GM10248 (cell line): ENCODE data around the gene HOXA11.

Experiments
- CTCF ChIA-PET: fragments of 300-600 bp; sonication (Branson Sonifier 250); formaldehyde crosslinking; extraction: SDS; loops from one replicate; lab custom pipeline; 2021; ENCODE audit warnings: antibody characterized with exemption; lab: Yijun Ruan, JAX
- POLR2A ChIA-PET: fragments of 350-650 bp; sonication (Branson Sonifier 250); formaldehyde crosslinking; extraction: SDS; loops from one replicate; lab custom pipeline; 2020; ENCODE audit warnings: antibody characterized with exemption; lab: Yijun Ruan, JAX
- DNase-seq: peaks from one replicate; pipeline ENCODE4 v3.0.0; 2012; ENCODE audit errors: extremely low spot score
- TF ChIP-seq, protein P1 (sequence below): IDR thresholded peaks from 2 replicates; pipeline ENCODE4 v1.5.1; 2012; ENCODE audit warnings: mild to moderate bottlenecking, low read depth; ENCODE audit errors: extremely low read depth, missing control alignments, control extremely low read depth

HOXA11 gene

DNA sequence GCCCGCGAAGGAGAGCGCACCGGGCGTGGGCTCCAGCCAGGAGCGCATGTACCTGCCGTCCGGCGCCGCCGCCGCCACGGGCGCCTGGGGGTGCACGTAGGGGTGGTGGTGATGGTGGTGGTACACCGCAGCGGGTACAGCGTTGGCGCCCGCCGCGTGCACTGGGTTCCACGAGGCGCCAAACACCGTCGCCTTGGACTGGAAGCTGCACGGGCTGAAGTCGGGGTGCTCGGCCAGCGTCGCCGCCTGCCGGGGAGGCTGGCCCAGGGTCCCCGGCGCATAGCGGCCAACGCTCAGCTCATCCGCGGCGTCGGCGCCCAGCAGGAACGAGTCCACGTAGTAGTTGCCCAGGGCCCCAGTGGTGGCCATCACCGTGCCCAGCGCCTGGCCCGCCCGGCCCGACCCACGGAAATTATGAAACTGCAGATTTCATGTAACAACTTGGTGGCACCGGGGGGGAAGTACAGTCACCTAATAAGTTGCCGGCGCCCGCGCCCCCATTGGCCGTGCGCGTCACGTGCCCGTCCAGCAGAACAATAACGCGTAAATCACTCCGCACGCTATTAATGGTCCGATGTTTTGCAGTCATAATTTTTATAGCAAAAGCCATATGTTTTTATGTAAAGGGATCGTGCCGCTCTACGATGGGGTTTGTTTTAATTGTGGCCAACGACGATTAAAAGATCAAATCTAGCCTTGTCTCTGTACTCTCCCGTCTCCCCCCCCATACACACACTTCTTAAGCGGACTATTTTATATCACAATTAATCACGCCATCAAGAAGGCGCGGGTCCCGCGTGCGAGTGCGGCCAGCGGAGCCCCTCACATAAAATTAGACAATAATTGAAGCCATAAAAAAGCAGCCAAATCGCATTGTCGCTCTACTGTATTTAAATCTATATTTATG is 19.7 kb downstream of the HOXA11 start, which contains the start of gene HOXA9:
HOXA9 (minus strand) TSS at position 449 of the 907 bp plus-strand sequence; CDS start at position 369, 80 bp downstream.
- DNase-seq = no peak
- CTCF ChIA-PET = interaction anchor here (1.2 to 3.4 kb wide), 2 partner anchors 31 to 92 kb away, joined by 4 to 11 read pairs; no protein-coding TSS in a partner anchor
- POLR2A ChIA-PET = no interaction called here

DNA sequence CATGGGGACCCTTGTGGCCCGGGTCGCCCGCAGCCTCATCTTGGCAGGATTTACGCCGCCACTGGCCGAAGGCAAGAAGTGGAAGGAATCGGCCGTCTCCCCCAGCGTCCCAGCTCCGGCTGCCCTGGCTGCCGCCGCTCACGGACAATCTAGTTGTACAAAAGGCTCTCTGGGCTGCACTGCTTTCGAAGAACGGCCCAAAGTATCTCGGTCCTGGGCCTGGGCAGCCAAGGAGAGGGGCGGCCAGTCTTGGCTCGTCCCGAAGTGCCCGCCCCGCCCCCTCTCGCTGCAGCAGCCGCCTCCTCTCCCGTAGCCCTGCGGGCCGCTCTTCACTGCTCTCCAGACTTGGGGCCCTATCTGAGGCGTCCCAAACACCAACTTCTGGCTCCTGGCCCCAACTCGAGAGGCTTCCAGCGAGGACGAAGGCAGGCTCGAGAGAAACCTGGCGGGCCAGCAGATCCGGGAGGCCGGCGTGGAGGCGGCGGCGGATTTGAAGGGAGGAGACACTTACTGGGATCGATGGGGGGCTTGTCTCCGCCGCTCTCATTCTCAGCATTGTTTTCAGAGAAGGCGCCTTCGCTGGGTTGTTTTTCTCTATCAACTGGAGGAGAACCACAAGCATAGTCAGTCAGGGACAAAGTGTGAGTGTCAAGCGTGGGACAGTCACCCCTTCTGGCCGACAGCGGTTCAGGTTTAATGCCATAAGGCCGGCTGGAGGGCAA is 20.5 kb downstream of the HOXA11 start:
- no peak for DNase-seq
- POLR2A ChIA-PET = no interaction called here
- CTCF ChIA-PET = interaction anchor here (3.4 kb wide), 1 partner anchor 31 kb away, joined by 11 read pairs; no protein-coding TSS in a partner anchor
- TF ChIP-seq, protein P1, sequence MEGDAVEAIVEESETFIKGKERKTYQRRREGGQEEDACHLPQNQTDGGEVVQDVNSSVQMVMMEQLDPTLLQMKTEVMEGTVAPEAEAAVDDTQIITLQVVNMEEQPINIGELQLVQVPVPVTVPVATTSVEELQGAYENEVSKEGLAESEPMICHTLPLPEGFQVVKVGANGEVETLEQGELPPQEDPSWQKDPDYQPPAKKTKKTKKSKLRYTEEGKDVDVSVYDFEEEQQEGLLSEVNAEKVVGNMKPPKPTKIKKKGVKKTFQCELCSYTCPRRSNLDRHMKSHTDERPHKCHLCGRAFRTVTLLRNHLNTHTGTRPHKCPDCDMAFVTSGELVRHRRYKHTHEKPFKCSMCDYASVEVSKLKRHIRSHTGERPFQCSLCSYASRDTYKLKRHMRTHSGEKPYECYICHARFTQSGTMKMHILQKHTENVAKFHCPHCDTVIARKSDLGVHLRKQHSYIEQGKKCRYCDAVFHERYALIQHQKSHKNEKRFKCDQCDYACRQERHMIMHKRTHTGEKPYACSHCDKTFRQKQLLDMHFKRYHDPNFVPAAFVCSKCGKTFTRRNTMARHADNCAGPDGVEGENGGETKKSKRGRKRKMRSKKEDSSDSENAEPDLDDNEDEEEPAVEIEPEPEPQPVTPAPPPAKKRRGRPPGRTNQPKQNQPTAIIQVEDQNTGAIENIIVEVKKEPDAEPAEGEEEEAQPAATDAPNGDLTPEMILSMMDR = no peak

More for the DNA sequence above, 19.7 kb downstream of the HOXA11 start, which contains the start of gene HOXA9:
- TF ChIP-seq, protein P1 = no peak

DNA sequence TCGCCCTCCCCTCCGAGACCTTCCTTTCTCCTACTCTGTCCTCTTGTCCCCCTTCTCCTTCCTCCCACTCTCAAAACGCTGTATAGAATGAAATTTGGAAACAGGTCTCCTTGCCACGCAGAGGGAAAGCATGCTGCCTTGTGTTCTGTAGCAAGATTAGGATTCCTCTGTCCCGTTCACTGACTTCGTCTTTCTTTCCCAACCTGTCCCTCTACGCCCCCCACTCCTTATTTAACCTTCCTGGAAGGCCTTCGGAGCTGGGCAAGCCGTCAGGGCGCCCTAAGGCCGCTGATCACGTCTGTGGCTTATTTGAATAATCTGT is 21.0 kb downstream of the HOXA11 start:
- POLR2A ChIA-PET = no interaction called here
- TF ChIP-seq, protein P1 = no peak
- CTCF ChIA-PET = interaction anchor here (3.4 to 3.8 kb wide), 3 partner anchors 13 to 795 kb away, joined by 11 to 59 read pairs (median 52); partner anchors contain the start of gene HOXA3
- no peak for DNase-seq

DNA sequence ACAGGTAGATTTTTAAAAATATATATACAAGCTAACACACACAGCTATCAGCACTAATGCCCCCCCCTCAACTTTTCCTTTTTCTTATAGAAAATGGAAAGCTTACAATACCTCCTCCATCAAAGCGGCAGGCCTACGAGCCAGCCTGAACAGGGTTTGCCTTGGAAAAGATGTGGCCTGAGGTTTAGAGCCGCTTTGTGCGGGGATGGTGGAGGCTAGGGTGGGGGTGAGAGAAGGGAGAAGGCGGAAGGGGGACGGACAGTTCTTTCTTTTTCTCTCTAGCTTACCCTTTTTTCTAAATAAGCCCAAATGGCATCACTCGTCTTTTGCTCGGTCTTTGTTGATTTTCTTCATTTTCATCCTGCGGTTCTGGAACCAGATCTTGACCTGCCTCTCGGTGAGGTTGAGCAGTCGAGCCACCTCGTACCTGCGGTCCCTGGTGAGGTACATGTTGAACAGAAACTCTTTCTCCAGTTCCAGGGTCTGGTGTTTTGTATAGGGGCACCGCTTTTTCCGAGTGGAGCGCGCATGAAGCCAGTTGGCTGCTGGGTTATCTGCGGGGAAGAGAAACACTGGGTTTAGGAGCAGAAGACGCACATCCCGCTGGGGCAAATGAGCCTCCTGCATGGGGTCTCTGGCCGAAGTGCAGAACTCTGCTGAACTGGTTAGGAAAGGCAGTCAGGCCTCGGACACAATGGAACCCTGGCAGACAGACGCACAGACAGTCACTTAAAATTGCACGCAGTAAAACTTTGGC is 21.6 kb downstream of the HOXA11 start:
- TF ChIP-seq, protein P1 = no peak
- ChIA-PET POLR2A (no interaction called here), CTCF (interaction anchor here (1.1 to 3.8 kb wide), 9 partner anchors 13 to 934 kb away, joined by 3 to 59 read pairs (median 18); partner anchors contain the start of gene HOXA3)
- DNase-seq = no peak

GRCh38 chr7:27162561-27163287 is 22.3 kb downstream of the HOXA11 start:
- ChIA-PET CTCF (interaction anchor here (0.8 to 3.8 kb wide), 11 partner anchors 12 to 935 kb away, joined by 3 to 59 read pairs (median 18); partner anchors contain the start of gene HOXA3), POLR2A (no interaction called here)
- DNase-seq = no peak
- TF ChIP-seq, protein P1 = no peak
